Urothelium cell line (cell line): ENCODE data around the gene SLAMF9.

Experiments used
- DNase-seq: peaks from one replicate; pipeline ENCODE4 v3.0.0; 2011; ENCODE audit warnings: low spot score, mixed read lengths
- FAIRE-seq: peaks from 2 replicates; lab custom pipeline; 2011; peaks lifted over from hg19 to GRCh38; lab: Jason Lieb, UNC

Gene SLAMF9

DNA sequence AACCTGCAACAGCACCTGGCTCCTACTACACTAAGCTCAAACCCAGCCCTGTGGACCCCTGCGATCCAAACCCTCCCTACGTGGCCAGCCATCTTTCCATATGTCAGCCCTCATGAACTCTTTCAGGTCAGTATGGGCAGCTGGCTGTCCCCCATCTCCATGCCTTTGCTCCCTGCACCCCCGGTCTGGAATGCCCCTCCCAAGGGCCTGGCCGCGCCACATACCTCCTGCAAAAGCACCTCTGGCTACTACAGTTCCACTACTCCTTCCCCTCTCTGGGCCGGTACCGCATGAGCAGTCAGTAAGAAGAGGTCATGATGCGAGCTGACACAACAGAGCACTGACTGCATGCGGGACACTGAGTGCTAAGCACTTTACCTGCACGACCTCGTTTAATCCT lies 18.7 kb downstream of the SLAMF9 start:
- FAIRE-seq, result no peak
- no peak for DNase-seq

DNA sequence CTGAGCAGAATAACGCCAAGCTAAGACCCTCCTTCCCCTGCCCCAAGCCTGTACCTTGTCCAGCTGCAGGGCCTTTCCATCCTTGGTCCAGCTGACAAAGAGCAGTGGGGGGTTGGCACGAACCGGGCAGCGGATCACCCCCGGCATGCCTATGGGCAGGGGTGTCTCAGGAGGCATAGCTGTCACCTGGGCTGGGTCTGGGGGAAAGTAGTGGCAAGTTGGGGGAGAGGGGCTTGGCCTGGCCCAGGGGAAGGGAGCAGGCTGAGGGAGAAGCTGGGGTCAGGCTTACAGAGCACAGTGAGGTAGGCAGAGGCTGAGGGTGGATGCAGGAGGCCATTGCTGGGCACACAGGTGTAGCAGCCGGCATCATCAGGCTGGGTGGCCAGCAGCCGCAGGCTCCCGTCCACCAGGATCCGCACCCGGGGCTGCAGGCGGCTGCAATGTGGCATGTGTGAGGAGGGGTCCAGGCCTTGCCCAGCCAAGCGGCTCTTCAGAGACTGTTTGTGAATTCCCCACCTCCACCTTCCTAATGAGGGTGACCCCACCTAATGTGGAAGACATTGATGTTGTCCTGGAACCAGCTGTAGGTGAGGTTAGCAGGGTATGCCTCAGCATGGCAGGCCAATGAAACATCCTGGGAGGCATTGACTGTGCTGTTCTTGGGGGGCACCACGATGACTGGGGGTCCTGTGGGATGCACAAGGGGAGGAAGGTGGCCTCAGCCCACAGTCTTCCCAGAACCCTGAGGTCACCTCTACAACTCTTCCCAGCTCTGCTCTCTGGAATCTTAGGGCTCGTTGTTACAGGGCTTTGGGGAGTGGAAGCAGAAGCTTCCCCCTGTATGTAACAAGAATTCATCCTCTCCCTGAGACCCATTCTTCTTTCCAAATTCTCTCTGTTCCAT lies 19.6 kb downstream of the SLAMF9 start:
- DNase-seq (no peak), FAIRE-seq (no peak)

DNA sequence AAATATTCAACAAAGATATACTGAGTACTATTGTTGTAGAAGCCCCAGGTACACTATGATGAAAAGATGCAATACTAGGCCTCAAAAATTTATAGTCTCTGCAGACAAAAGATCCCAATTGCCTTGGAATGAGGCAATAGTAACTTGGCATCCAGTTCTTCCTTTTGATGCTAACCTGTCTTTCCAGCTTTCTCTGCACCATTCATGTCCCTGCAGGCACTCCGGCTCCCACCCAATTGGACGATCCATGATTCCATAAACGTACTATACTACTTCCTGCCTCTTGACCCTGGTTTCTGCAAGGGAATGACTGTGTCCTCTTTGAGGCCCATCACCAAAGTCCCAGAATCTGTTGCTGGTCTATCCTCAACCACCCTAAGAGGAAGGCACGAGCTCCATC lies 20.7 kb downstream of the SLAMF9 start:
- FAIRE-seq, result no peak

DNA sequence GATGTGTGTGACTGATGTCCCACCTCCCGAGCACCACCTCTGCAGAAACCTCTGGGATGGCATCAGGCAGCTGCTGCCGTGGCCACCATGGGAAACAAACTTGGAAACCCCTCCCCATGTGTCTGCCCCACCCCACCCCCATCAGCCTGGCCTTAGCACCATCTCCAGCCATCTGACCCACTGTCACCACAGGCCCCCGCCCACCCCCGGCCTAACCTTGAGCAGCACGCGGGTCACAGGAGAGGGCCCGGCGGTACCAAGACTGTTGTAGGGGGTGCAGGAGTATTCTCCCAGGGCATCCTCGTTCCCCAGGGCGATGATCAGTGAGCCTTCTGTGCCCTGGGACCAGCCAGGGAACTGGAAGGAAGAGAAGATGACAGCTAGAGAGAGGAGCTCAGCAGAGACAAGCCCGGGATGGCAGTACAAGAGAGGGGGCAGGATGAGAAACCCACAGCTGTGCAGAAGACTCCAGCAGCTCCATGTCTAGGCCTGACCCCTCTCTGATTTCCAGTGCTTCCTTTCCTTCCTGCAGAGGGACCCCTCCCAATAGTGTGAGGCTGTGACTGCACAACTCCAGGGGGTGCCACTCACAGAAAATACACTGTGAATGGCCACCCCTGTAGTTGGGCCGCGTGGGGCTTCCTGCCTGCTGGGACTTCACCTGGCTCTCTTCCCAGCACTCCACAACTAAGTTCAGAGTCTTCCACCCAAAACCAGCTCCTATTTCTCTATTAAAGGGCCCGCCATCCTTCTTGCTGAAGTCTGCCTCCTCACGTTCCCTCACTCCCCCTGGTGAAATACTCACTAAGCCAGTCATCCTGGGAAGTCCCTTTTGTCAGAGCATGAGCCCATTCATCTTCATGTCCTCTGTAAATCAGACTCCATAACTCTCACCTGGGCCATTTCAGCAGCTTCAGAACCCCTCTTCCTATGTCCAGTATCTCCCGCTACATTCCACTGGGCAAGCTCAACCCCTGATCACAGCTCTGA lies 21.4 kb downstream of the SLAMF9 start:
- FAIRE-seq (no peak), DNase-seq (no peak)

More for the DNA sequence above, 20.7 kb downstream of the SLAMF9 start:
- DNase-seq, result no peak

DNA sequence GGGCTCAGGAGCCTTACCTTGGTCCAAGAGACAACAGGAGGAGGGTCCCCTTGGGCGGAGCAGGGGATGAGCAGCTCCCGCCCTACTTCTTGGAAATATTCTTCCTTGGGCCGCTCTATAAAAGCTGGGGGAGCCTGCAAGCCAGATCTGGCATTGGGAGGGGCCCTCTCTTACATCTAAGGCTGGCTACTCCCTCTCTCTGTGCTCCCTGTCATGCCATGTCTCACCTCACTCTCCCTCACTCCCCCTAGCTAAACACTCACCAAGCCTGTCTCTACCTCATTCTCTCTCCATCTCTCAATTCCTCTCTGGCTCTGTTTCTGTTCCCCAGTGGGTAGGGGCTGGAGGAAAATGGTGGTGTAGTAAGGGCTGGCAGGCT lies 22.3 kb downstream of the SLAMF9 start:
- DNase-seq (no peak), FAIRE-seq (no peak)

DNA sequence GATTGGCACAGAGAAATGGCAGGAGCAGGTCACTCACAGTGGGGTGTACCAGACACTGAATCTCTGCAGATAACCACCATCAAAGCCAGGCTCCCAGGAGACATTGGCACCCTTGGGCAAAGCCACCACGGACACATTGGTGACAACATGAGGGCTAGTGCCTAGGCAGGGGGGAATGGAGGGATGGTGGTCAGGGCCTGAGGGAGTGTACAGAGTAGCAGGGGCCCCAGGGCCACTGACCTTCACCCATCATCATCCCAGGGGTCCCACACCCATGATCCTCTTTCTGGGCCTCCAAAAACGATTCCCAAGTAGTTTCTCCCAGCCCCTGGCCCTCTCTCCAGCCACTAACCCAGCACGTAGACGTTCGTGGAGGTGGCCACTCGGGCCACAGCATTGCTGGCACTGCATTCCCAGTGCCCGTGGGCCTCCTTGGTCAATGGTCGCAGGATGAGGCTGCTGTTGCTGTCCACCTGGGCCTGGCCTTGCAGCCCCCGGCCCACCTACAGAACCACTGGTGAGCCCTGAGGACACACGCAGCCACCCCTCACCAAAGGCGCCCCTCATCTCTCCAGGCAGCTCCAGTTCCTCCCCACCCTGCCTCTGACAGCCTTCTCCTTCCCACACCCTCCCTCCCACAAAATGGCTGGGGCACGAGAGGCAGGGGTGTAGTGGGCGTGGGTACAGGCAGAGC lies 22.8 kb downstream of the SLAMF9 start:
- DNase-seq, result no peak
- no peak for FAIRE-seq

DNA sequence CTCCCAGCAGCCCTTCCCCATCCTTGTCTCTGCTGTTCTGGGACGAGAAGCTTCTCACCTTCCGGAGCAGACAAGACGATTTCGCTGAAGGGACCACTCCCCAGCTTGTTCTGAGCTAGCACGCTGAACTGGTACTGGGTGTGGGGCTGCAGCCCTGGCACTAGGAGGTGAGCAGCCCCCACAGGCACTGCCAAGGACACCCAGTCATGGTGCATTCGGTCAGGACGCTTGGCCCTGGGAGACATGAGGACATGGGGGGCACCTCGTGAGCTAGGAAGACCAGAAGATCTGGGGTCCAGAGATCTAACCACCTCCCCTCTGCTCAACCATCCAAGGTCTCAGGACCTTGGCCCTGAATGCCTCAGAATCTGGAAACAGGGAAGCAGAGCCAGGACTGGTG lies 23.4 kb downstream of the SLAMF9 start:
- FAIRE-seq, result no peak
- DNase-seq, result no peak

DNA sequence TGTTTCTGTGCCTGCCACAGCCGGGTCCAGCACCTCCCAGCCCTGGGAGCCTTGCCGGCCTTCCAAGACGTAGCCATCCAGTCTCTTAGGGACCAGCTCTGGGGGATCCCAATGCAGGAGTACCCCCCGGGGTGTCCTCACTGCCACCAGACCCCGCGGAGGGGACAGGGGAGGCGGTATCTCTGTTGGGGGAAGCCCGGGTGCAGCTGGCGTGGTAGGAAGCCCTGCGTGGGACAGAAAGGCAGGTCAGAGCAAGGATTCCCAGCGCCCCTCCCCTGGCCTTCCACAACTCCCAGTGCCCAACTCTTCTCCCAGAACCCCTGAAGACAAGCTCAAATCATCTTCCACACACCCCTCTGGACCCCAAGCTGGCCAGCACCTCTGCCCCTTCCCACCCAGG lies 23.8 kb downstream of the SLAMF9 start:
- DNase-seq (no peak), FAIRE-seq (no peak)

DNA sequence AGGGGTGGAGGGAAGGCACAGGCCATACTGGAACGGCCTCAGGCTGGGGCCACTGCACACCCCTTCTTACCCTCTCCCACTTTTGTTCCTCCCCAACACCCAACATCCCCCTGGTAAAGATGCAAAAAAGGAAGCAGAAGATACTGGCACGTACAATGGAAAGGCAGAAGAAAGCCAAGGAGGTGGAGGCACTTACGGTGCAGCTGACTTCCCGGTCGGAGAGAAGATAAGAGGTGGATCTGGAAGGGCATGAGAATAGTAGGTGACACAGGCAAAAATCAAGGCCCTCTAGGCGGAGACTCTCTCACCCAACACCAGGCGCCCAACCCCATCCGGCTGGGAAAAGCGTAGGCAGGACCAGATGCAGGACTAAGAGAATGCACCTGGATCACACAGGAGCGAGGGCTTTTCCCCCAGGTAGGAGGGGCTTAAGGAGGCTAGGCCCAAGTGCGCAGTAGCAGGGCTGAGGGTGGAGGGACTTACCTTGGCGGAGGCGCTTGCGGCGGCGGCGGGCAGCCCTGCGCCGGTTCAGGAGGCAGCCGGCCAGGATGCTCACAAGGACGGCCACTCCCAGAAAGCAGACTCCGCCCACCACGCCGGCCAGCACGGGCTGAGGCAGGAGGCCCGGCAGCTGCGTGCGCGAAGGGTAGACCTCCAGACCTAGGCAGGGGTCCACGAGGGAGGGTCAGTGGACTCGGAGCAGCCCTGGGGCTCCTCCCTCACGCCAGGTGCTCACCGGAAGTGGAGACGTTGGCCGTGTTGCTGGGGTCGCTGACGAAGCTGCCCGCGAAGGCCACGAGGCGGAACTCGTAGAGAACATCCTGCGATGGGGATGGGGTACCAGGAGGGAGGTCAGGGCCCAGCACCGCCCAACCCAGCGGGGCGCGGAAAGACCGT lies 24.6 kb downstream of the SLAMF9 start:
- no peak for DNase-seq
- FAIRE-seq, result no peak

DNA sequence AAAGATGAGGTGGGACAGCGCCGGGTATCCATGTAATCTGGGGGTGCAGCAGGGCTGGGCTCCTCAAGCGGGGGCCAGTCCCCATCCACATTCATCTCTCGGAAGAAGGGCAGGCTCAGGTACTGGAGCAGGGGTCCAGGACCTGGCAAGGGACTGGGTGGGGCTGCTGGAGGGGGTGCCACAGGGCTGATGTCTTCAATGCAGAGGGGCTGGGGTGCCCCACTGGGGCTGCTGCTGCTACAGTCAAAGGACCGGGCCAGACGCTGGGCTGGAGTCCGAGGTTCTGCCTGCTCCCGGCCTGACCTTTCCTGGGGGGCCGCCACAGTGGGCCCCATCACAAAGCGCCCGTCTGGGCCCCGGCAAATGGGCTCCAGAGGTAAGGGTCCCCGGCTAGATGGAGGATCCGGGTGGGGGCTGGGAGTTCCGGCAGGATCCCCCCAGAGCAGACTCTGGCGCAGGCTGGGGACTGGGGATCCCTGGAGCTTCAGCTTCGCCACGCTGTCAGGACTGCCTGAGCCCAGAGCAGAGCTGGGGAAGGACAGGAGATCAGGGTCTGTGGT lies 25.5 kb downstream of the SLAMF9 start:
- DNase-seq, result no peak
- no peak for FAIRE-seq

DNA sequence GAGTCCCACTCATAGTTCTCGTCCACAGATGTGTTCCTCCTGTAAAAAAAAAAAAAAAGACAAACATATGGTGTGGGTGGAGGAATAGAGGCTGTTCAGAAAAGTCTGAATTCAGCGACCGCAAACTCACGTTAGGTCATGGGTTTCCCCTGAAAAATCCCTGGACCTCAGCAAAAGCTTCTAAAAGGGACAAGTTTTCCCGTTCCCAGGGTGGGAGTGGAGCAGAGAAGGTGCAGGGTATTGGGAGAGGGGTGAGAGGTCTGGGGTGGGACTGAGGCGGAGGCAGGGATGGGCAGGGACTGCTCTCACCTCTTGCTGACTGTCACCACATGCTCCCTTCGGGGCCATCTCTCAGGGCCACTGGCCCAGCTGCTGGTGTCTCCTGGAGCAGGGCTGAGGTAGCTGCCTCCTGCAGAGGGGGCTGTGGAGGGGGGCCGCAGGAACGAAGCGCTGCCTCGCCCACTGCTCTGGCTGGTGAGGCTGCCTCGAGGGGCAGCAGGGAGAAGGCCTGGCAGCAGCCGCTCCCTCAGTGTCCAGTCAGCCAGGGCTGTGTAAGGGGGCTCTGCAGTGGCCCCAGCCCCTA lies 26.1 kb downstream of the SLAMF9 start:
- DNase-seq (no peak), FAIRE-seq (no peak)

DNA sequence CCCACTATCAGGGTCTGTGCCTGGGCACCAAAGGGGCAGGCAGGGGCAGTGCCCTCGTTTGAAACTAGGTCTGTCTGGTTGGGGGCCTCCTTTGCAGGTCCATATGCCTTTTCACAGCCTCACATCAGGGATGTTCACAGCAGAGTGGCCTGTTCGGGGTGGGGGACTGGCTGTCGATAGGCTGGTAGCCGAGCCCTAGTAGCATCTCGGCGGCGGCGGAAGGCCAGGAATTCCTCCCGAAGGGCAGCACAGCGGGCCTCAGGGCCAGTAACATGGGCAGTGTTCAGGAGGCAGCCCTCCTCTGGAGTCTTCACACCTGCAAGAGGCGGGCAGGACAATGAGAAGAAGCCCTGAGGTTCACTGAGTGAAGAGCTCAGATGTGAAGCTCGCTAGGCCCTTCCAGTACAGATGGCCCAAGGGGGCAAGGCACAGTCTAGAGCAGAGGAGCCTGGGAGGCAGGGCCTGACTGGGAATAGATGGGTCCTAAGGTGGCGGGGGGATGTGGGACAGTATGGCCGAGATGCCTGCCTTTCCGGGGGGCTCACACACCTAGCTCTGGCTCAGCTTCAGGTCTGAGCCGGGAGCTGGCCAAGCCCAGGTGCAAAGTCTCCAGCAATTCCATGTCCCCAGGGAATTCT lies 26.7 kb downstream of the SLAMF9 start:
- no peak for DNase-seq
- no peak for FAIRE-seq

DNA sequence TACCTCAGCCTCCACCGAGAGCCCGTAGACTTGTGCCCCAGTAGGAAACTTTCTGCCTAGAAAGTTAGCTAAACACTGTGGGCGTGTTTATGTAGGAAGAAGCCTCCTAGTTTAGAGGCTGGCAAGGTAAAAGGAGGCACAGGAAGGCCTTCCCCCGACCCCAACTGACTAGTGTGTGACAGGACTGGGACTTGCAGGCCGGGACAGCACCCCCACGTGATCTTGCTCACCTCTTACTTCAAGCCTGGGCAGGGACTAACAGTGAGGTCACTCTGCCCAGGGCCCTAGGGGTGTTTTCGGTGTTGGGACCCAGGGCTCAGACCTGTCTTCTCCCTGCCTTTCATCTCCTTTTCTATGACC lies 28.3 kb downstream of the SLAMF9 start:
- FAIRE-seq, result no peak
- peak; percentile 48 for DNase-seq

DNA sequence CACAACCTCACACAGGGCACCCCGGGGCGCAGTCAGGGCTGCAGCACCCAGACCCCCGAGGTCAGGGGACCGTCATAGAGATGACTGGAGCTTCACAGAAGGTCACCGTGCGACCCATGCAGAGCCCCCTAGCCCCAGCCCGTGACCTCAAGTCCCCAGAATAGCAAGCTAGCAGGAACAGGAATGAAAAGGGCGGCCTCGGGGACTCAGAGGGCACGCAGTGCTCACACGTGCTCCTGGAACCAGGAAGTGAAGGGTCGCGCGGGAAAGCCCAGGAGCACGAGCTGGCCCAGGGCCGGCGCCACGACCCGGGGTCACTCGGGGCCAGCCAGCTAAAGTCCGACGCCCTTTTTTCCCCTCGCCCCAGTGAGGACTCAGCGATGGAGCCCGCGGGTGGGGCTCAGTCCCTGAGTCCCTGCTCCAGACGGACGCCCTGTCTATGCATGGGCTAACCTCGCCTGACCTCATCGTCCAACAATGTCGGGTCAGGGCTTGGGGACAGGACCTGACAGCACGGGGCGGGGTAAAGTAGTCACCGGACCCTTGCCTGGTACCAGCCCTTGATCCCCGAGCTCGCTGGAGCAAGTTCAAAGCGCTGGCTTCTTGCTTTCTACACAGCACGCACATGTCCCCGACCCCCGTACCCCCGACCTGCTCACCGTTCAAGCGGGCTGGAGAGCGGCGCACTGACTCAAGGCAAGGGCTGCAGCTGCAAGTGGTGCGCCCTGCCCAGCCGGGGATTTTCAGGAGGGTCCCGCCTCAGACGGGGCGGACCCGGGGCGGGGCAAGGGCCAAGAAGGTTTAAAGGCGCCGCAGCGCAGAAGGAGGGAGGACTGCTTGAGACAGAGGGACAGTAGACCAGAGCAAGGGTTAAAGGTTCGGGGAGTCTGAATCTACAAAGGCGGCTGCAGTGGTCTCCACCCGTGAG lies 29.0 kb downstream of the SLAMF9 start, which contains the start of gene TAGLN2:
TSS of gene TAGLN2 (minus strand) at position 717 of the 928 bp plus-strand sequence. CDS start 4,998 bp downstream, outside the sequence.
- no peak for FAIRE-seq
- DNase-seq, result peak; percentile 95

DNA sequence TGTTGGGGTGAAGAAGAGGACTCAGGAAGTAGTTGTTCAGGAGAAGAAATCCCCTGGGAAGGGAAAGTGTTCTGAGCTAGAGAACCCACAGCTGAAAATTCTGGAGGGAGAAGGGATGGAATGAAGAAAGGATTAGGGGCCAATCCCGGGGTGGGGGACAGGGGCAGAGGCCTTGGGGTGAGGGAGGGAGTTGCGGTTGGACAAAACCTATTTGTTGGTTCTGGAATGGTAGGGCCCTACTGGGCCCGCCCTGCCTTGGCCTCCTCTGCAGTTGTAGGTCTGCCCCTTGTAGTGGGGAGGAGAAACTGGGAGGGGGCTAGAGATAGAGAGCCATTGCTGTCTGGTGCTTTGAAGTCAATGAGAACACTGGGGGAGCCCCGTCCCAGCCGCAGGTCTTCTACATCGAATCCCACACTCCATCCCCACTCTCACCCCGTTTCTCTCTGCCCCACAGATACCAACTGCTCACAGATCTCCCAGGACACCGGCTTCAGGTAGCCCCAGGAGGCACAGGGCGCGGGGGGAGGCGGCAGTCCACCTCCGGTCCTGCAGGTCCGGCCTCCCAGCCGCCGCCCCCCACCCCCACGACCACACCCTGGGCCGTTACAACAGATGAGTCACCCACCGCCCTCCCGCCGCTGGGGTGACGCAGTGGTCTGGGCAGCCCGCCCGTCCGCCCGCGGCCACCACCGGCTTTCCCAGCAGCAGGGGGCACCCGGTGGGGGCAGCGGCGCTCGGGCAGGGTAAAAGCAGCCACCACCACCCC lies 29.8 kb downstream of the SLAMF9 start:
- peak; percentile 93 for DNase-seq
- FAIRE-seq, result no peak

DNA sequence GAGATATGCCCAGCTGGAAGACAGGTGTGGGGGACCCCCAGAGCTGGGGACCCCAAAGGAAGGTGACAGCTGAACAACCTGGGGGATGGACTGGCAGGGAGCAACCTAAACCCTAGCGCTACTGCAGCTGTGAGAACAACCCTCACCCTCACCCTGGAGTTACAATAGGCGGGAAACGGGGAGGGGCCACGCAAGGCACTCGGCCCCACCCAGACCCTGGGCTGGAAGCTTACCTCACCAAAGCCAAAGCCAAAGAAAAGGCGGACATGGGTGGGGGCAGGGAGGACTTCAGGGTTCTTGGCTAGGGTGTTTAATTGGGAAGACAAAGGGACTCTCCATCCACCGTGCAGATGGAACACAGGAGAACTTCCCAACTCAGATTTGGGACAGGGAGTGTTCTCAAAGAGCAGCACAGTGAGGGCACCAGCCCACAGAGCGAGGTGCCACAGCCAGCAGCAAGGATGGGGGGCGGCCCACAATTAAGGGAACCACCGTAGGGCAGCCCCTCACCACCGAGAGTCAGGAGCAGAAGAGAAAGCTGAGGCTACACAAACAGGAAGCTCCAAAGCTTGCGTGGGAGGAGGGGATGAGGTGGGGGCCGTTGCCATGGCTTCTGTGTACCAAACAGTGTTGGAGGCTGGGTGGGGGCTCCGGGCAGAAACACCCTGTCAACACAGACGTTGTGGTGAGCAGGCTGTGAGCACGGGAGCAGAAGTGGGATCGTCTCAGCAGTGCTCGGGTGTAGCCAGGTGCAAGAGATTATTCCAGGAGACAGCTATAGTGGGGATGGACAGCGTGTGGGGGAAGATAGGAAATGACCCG lies 30.6 kb downstream of the SLAMF9 start:
- DNase-seq, result peak; percentile 83
- FAIRE-seq, result no peak
